A549 (cell line): Measurements from ENCODE around the gene MMS19. TPM values are rescaled to one million over a fixed set of nuclear protein-coding genes. Genes with fewer than 3 reads are reported as not detected.

Experiments used
- ATAC-seq, 2 experiments: fragments of 200-7000 bp in 1 of 2; fragments of >200 bp in 1 of 2; cut with Nextera tagmentation in 1 of 2; cut with Tn5 transposase in 1 of 2; 3 replicates each; pipeline versions ENCODE4 v1.8.0 to v1.9.1; 2018 to 2020; ENCODE audit warnings: mild to moderate bottlenecking in 1 of 2, moderate library complexity in 1 of 2
- CTCF ChIA-PET: fragments of 300-600 bp; sonication (Branson Sonifier 250); formaldehyde crosslinking; extraction: SDS; loops from one replicate; lab custom pipeline; 2021; ENCODE audit warnings: antibody characterized with exemption, inconsistent platforms; lab: Yijun Ruan, JAX
- POLR2A ChIA-PET: fragments of 350-600 bp; formaldehyde crosslinking; extraction: SDS; loops from one replicate; lab custom pipeline; 2021; ENCODE audit warnings: antibody characterized with exemption, inconsistent platforms; lab: Yijun Ruan, JAX
- DNase-seq, 2 experiments: peaks; one replicate each; pipeline versions ENCODE4 v3.0.0 to v3.0.0-alpha.2; 2011 to 2016; ENCODE audit warnings: low read depth in 1 of 2, low spot score in 1 of 2
- FAIRE-seq: peaks from 2 replicates; lab custom pipeline; 2011; peaks lifted over from hg19 to GRCh38; lab: Jason Lieb, UNC
- H3K27ac ChIP-seq, 2 experiments: fragments of >200 bp; sonication (Bioruptor Twin); formaldehyde crosslinking; 3 replicates each; pipeline ENCODE4 v1.5.1; 2016 to 2017
- H3K4me1 ChIP-seq: fragments of >200 bp; sonication (Bioruptor Twin); formaldehyde crosslinking; 3 replicates; pipeline ENCODE4 v1.6.1; 2016
- H3K4me2 ChIP-seq: fragments of >200 bp; sonication (Bioruptor Twin); formaldehyde crosslinking; 3 replicates; pipeline ENCODE4 v1.6.1; 2016
- H3K4me3 ChIP-seq: fragments of >200 bp; sonication (Bioruptor Twin); formaldehyde crosslinking; 3 replicates; pipeline ENCODE4 v1.5.1; 2016
- H3K9me3 ChIP-seq: fragments of >200 bp; sonication (Bioruptor Twin); formaldehyde crosslinking; 3 replicates; pipeline ENCODE4 v1.6.1; 2016
- BCL3 ChIP-seq: fragments of >200 bp; sonication (Bioruptor Twin); formaldehyde crosslinking; IDR thresholded peaks from 3 replicates; pipeline ENCODE4 v1.6.1; 2016
- CBX8 ChIP-seq: fragments of 200-600 bp; sonication (generic); IDR thresholded peaks from 2 replicates; pipeline ENCODE4 v1.6.1; 2016
- CEBPB ChIP-seq, 2 experiments: fragments of >200 bp in 1 of 2; sonication (Bioruptor Twin) in 1 of 2; formaldehyde crosslinking in 1 of 2; IDR thresholded peaks; 2 replicates each; pipeline ENCODE4 v1.6.1; 2012 to 2016
- CHD4 ChIP-seq: fragments of 200-600 bp; sonication (generic); IDR thresholded peaks from 2 replicates; pipeline ENCODE4 v1.6.1; 2016; ENCODE audit warnings: antibody characterized with exemption, mild to moderate bottlenecking, borderline replicate concordance
- ESRRA ChIP-seq: fragments of 150-350 bp; IDR thresholded peaks from 2 replicates; pipeline ENCODE4 v1.6.1; 2014; ENCODE audit warnings: mild to moderate bottlenecking, low read length, borderline replicate concordance
- FOSB ChIP-seq: fragments of 250-450 bp; sonication (Bioruptor Pico); IDR thresholded peaks from 2 replicates; pipeline ENCODE4 v1.5.0; 2020; ENCODE audit warnings: mild to moderate bottlenecking, moderate library complexity
- FOXS1 ChIP-seq: fragments of 250-450 bp; sonication (Bioruptor Pico); IDR thresholded peaks from 2 replicates; pipeline ENCODE4 v1.5.0; 2020; ENCODE audit warnings: mild to moderate bottlenecking, moderate library complexity
- GATA3 ChIP-seq: IDR thresholded peaks from 2 replicates; pipeline ENCODE4 v1.6.1; 2012; ENCODE audit warnings: borderline replicate concordance
- HDAC2 ChIP-seq: fragments of 200-600 bp; sonication (generic); IDR thresholded peaks from 2 replicates; pipeline ENCODE4 v1.6.1; 2016
- HOXA7 ChIP-seq: fragments of 250-450 bp; sonication (Bioruptor Pico); IDR thresholded peaks from 2 replicates; pipeline ENCODE4 v1.5.0; 2020; ENCODE audit warnings: mild to moderate bottlenecking, moderate library complexity
- HOXB13 ChIP-seq: fragments of 250-450 bp; sonication (Bioruptor Pico); IDR thresholded peaks from 2 replicates; pipeline ENCODE4 v1.5.0; 2020; ENCODE audit warnings: low read depth, mild to moderate bottlenecking, moderate library complexity
- KDM5A ChIP-seq: fragments of 200-600 bp; sonication (generic); IDR thresholded peaks from 2 replicates; pipeline ENCODE4 v1.6.1; 2016; ENCODE audit warnings: antibody characterized with exemption, mild to moderate bottlenecking
- MAFK ChIP-seq: fragments of 450-650 bp; IDR thresholded peaks from 2 replicates; pipeline ENCODE4 v1.6.1; 2014; ENCODE audit not compliant: partially characterized antibody
- PHF8 ChIP-seq: fragments of 200-600 bp; sonication (generic); IDR thresholded peaks from 2 replicates; pipeline ENCODE4 v1.6.1; 2016; ENCODE audit warnings: low read depth, mild to moderate bottlenecking, antibody characterized with exemption, moderate library complexity, borderline replicate concordance
- RAD21 ChIP-seq, 2 experiments: fragments of >200 bp in 1 of 2; sonication (Bioruptor Twin) in 1 of 2; formaldehyde crosslinking in 1 of 2; IDR thresholded peaks in 1 of 2; conservative IDR thresholded peaks in 1 of 2; 2 replicates in 1 of 2; 3 replicates in 1 of 2; pipeline ENCODE4 v1.6.1; 2012 to 2018; ENCODE audit warnings: inconsistent platforms in 1 of 2
- RNF2 ChIP-seq: fragments of 200-600 bp; sonication (generic); IDR thresholded peaks from 2 replicates; pipeline ENCODE4 v1.6.1; 2016; ENCODE audit warnings: low read depth, mild to moderate bottlenecking, antibody characterized with exemption, moderate library complexity, borderline replicate concordance
- SREBF2 ChIP-seq: fragments of 450-650 bp; IDR thresholded peaks from 2 replicates; pipeline ENCODE4 v1.6.1; 2014; ENCODE audit warnings: mild to moderate bottlenecking, moderate library complexity
- TFCP2L1 ChIP-seq: fragments of 250-450 bp; sonication (Bioruptor Pico); IDR thresholded peaks from 2 replicates; pipeline ENCODE4 v1.5.0; 2021; ENCODE audit warnings: mild to moderate bottlenecking
- USF2 ChIP-seq: fragments of 450-650 bp; IDR thresholded peaks from 2 replicates; pipeline ENCODE4 v1.6.1; 2014; ENCODE audit warnings: antibody characterized with exemption
- ZFP36 ChIP-seq: fragments of 450-650 bp; IDR thresholded peaks from 2 replicates; pipeline ENCODE4 v1.6.1; 2014; ENCODE audit warnings: borderline replicate concordance; ENCODE audit not compliant: partially characterized antibody
- ZSCAN20 ChIP-seq: fragments of 250-450 bp; sonication (Bioruptor Pico); IDR thresholded peaks from 2 replicates; pipeline ENCODE4 v1.8.0; 2022; ENCODE audit warnings: mild to moderate bottlenecking, moderate library complexity
- WGBS: methylation state at CpG from one replicate; pipeline ENCODE4 v1.1.6; 2017; ENCODE audit errors: missing lambda C conversion rate; 5-methylcytosine and 5-hydroxymethylcytosine counted together
- polyA plus RNA-seq, 4 experiments: library from polyadenylated mRNA; depleted of rRNA in 3 of 4; stranded (reverse); fragments of >200 nt; fragmentation: RNase III in 1 of 4; extraction: RNeasy Plus Mini Kit Qiagen cat#74134 plus additional on column Dnase treatment in 1 of 4; gene quantifications; 2 replicates in 3 of 4; 3 replicates in 1 of 4; pipeline ENCODE4 v1.2.3, GENCODE V29; 2011 to 2017

Gene MMS19
- polyA plus RNA-seq, 2 of the 4 experiments (the other 2 are of a cell fraction), result 60.6 to 65.6 TPM

- no peak for TF ChIP-seq ZSCAN20 (CRISPR knock-in tag)
- TF ChIP-seq, all 56 proteins: peak for 0
Measured at GRCh38 chr10:97520978-97521761, 22.9 kb upstream of the MMS19 start (continued).

- no peak for FAIRE-seq
Measured at GRCh38 chr10:97520520-97520919, 22.3 kb upstream of the MMS19 start.

GRCh38 chr10:97519342-97519741 lies 21.1 kb upstream of the MMS19 start:
- no peak for FAIRE-seq
- no peak for DNase-seq
- TF ChIP-seq RNF2 (no peak), HOXB13 (no peak), ZSCAN20 (CRISPR knock-in tag) (no peak), CHD4 (no peak), MAFK (no peak), ESRRA (no peak), USF2 (no peak), PHF8 (no peak)
- no peak for ATAC-seq
- Histone ChIP-seq H3K4me1 (peaks cover 14% of the 10 kb centered on the region; the same call in 2 of the 3 replicates), H3K4me3 (no peak overlapping the region), H3K27ac (no peak overlapping the region), H3K9me3 (no peaks in the 10 kb centered on the region), H3K4me2 (no peak overlapping the region)
- CTCF ChIA-PET, result interaction anchor here (0.8 to 1.5 kb wide), 6 partner anchors 10 to 93 kb away, joined by 3 to 6 read pairs (median 4); no protein-coding TSS in a partner anchor
- POLR2A ChIA-PET, result no interaction called here
- 42% methylated on average over 2 of the region's 2 CpGs for WGBS

More at GRCh38 chr10:97520520-97520919, 22.3 kb upstream of the MMS19 start:
- H3K4me3 ChIP-seq, result no peak overlapping the region
- no peak for ATAC-seq
- H3K4me1 ChIP-seq, result peaks cover 10% of the 10 kb centered on the region; the same call in 2 of the 3 replicates
- no peak overlapping the region for H3K27ac ChIP-seq
- no peaks in the 10 kb centered on the region for H3K9me3 ChIP-seq
- POLR2A ChIA-PET, result no interaction called here
- CTCF ChIA-PET, result interaction anchor here (1.2 to 2.5 kb wide), 4 partner anchors 10 to 56 kb away, joined by 3 to 7 read pairs (median 5); no protein-coding TSS in a partner anchor
- H3K4me2 ChIP-seq, result no peak overlapping the region
- 84% methylated on average over 5 of the region's 5 CpGs for WGBS
- TF ChIP-seq TFCP2L1 (CRISPR knock-in tag), result no peak
- no peak for TF ChIP-seq CBX8
- TF ChIP-seq HOXA7 (CRISPR knock-in tag), result no peak
- TF ChIP-seq FOSB (CRISPR knock-in tag), result no peak
- no peak for TF ChIP-seq FOXS1 (CRISPR knock-in tag)
- no peak for TF ChIP-seq KDM5A
- TF ChIP-seq SREBF2, result no peak
- no peak for TF ChIP-seq BCL3
- TF ChIP-seq CEBPB (IDR thresholded peaks at IDR 0.05), result no peak
- no peak for TF ChIP-seq RNF2
- no peak for TF ChIP-seq HDAC2
- no peak for TF ChIP-seq CHD4
- TF ChIP-seq GATA3, result no peak
- no peak for TF ChIP-seq RAD21 (conservative IDR thresholded peaks at IDR 0.05 in 1 of 2, IDR thresholded peaks at IDR 0.05 in 1 of 2)
- no peak for TF ChIP-seq ZFP36
- DNase-seq, result no peak
